Spleen (tissue), 7 donors: Measurements from ENCODE around the gene CFAP54.

Source experiments
- POLR2A ChIP-seq, 3 donors: fragments of 450-650 bp; IDR thresholded peaks; one replicate each; pipeline ENCODE4 v1.5.1; 2017; ENCODE audit warnings: antibody characterized with exemption in 3 of 3, mild to moderate bottlenecking in 1 of 3
- TF ChIP-seq, protein P1 (sequence below), 11 experiments: fragments of 200-600 bp in 7 of 11; fragments of 450-650 bp in 4 of 11; sonication (generic) in 4 of 11; IDR thresholded peaks in 8 of 11; conservative IDR thresholded peaks in 3 of 11; 1 replicate in 7 of 11; 2 replicates in 4 of 11; pipeline versions ENCODE4 v1.4.0 to v1.8.0; 2016 to 2021; ENCODE audit warnings: antibody characterized with exemption in 11 of 11, inconsistent platforms in 4 of 11, mild to moderate bottlenecking in 1 of 11
- donor health status: DM: no; HTN: no; CAD: no; lungs with moderate emphysema.
- donor health status: DM: no; HTN: no; CAD: no.
- donor health status: DM: no; HTN: no; CAD: no.

GRCh38 chr12:96743606-96744005 is 254.2 kb downstream of the CFAP54 start:
- TF ChIP-seq POLR2A (IDR thresholded peaks at IDR 0.05), result no peak
- TF ChIP-seq, protein P1, sequence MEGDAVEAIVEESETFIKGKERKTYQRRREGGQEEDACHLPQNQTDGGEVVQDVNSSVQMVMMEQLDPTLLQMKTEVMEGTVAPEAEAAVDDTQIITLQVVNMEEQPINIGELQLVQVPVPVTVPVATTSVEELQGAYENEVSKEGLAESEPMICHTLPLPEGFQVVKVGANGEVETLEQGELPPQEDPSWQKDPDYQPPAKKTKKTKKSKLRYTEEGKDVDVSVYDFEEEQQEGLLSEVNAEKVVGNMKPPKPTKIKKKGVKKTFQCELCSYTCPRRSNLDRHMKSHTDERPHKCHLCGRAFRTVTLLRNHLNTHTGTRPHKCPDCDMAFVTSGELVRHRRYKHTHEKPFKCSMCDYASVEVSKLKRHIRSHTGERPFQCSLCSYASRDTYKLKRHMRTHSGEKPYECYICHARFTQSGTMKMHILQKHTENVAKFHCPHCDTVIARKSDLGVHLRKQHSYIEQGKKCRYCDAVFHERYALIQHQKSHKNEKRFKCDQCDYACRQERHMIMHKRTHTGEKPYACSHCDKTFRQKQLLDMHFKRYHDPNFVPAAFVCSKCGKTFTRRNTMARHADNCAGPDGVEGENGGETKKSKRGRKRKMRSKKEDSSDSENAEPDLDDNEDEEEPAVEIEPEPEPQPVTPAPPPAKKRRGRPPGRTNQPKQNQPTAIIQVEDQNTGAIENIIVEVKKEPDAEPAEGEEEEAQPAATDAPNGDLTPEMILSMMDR (IDR thresholded peaks at IDR 0.05 in 8 of 11, conservative IDR thresholded peaks at IDR 0.05 in 3 of 11), result no peak
